NCI-H2171 treated with DMSO at 0.1 percent for 48 hours (cell line): ENCODE data around the gene TST.
"Not testable (repeated sequence)": the region's sequence is repeated elsewhere in the genome, so short reads cannot be mapped to it uniquely, and the experiment has no call there.

Experiments
- DNase-seq: peaks from one replicate; lab custom pipeline; 2025; lab: John Stamatoyannopoulos, UW

The TST gene

DNA sequence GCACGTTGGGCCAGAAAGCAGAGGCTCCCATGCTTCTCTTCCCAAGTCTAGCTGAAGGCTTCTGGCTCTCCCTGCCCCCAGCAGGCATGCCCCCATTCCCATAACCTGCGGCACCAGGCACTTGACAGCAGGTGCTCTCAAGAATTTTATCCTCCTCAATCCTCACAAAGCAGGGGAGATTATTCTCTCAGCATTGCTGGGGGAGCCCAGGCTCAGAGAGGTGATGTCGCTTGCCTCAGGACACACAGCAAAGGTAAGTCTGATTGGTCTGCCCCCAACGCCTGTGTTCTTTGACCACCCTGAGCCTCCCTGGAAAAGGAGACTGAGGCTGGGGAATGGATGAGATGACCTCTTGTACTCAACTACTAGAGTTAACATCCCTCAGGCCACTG, 4.8 kb downstream of the TST start:
- DNase-seq, result no peak

DNA sequence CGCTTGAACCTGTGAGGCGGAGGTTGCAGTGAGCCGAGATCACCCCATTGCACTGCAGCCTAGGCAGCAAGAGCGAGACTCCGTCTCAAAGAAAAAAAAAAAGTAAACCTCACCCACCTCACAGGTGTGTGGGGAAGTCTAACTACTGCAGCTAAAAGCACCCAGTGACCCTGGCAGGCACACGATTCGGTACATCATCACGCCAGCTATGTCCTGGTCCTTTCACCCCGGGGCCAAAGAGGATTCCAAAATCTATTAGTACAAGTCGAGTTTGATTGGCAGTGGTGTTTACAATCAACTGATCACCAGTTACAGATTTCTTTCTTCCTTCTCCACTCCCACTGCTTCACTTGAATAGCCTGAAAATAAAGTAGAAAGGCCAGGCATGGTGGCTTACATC, 6.3 kb downstream of the TST start:
- DNase-seq, result no peak

DNA sequence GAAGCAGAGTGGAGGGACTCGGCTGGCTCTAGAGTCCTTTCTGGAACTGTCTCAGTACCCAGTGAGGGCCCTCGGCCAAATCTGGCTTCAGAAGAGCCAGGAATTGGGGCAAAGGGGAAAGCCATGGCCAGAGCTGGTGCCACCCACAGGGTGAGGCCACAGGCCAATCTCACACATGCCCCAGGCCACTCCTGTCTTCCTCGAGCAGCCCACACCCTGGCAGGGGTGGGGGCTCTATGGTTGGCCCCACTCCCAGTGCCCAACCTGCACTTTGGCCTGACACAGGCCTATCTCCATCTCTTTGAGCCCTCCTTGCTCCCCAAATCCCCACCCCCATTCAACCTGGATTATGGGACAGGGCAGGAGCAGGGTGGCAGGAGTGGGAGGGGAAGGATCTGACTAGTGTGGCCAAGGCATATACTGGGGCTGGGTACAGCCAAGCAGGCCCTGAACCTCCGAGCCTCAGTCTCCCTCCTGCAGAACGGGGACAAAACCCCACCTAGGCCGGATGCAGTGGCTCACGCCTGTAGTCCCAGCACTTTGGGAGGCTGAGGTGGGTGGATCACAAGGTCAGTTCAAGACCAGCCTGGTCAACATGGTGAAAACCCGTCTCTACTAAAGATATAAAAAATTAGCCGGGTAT, 6.9 kb downstream of the TST start:
- no peak for DNase-seq

DNA sequence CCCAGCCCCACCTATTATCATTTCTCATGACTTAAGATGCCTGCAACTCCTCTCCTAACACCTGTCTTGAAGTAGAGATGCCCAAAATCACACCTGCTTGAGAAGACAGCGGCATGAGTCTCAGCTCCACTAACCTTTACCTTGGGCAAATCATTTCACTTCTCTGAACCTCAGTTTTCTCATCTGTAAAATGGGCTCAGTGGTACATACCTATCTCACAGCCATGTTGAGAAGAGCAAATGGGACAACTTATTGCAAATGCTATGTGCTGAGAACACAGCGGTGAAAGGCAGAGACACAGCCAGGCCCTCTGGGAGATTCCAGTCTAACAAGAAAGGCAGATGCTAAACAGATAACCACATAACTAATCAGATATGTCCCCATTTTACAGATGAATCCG, 7.8 kb downstream of the TST start:
- DNase-seq, result no peak

DNA sequence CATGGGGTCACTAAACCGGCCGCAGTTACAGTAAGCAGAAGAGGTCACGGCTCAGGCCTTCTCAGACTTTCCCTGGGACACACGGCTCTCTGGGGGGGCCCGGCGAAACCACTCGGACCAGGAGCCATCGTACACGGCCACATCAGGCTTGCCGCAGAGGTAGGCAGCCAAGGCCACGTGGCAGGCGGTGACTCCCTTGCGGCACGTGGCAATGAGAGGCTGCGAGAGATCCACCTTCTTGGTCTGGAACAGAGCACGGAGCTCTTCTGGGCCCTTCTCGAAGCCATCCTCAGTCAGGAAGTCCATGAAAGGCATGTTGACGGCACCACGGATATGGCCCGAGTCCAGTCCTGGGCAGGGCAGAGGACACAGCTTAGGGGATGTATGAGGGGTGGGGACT, 8.3 kb downstream of the TST start:
- DNase-seq, result no peak

DNA sequence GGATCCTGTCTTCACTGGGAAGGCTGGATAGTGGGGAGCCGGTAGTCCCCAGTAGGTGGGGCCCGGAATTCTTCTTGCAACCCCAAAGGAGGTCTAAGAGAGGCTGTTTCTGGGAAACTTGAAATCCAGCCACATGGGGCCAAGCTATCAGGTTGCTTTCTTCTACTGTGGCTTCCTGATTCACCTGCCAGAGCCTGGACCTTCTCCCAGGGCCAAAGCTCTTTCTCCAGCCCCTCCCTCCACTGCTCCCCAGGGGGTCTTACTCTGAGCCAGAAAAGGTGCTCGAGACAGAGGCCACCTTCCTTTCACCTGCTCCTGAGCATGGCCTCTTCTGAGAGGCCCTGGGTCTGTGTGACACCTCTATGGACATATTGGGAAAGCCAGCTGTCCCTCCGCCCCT, 9.1 kb downstream of the TST start:
- DNase-seq, result no peak

DNA sequence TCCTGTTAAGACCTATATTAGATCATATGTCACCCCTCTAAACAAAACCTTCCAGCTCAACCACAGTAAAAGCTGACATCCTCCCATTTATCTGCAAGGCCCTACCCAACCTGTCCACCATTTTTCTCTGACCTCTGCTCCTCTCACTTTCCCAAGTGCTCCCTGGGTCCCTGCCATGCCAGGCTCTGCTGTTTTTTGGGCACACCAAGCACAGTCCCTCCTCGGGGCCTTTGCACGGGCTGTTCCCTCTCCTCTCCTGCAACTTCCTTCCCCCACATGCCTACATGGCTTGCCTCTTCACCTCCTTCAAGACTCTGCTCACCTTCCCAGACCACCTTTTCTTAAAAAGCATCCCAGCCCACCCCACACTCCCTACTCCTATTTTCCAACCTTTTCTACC, 9.8 kb downstream of the TST start:
- DNase-seq, result no peak

DNA sequence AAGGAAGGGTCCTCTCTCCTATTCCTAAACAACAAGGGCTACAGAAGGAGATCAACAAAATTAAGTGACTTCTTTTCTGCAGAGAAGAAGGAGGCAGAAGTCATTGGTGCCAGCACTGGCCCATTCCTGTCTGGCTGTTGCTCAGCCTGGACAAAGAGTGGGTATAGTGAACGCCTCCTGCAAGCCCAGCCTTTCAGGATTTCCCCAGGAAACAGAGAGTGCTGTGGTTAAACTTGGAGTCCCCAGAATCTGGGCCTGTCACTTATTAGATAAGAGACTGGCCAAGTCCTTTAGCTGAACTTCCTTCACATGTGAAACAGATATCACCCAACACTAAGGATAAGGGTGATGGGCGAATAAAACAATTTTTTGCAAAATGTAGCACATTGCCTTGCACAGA, 10.9 kb downstream of the TST start:
- DNase-seq, result no peak

DNA sequence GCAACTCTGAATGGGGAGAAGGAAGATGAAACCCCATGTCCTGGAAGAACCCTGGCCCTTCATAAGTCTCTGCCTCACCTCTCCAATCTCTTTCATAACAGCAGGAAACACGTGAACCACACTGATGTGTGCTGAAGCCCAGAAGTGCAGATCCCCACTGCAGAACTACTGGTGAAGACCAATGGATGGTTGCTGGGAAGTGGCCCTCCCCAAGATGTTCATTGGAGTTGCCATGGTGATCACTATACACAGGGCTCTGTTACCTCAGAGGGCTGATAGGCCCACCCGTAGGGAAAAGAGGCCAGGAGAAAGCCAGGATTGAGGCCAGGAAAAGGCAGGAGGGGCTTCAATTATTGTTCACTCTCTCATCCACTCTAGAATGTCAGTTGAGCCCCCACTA, 11.6 kb downstream of the TST start:
- DNase-seq, result no peak

DNA sequence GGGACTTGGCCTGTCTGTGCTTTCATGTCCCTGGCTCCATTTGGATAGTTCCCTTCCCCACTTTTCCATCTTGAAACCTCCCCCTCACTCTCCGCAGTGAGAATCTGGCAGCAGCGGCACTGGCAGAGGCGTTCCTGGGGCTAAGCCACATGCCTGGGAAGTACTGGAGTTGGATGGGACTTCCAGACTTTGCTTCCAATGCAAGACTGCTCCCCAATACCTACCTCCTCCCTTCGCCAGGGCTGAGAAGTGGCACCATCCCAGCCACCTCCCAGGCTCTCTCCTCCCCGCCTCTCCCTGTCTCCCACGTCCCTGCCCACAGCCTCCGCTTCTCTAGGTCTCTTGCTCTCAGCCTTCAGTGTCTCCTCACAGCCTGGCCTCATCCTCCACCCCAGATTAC, 16.6 kb downstream of the TST start:
- no peak for DNase-seq

DNA sequence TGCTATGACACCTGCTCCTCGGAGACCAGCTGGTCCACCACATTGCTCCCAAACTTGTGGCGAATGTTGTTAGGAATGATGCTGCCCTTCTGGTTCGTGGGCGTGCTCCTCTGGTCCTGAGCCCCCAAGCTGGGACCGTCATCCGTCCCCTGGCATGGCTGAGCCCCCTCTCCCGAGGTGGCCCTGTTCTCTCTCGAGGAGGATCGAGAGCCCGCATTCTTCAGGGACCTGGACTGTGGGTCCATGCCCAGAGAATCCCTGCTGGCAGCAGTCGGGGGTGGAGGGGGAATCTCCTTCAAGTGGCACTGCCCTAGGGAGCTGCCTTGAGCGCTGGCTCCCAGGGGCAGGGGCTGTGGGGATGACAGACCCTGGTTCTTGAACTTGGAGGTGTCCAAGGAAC, 17.4 kb downstream of the TST start:
- no peak for DNase-seq

DNA sequence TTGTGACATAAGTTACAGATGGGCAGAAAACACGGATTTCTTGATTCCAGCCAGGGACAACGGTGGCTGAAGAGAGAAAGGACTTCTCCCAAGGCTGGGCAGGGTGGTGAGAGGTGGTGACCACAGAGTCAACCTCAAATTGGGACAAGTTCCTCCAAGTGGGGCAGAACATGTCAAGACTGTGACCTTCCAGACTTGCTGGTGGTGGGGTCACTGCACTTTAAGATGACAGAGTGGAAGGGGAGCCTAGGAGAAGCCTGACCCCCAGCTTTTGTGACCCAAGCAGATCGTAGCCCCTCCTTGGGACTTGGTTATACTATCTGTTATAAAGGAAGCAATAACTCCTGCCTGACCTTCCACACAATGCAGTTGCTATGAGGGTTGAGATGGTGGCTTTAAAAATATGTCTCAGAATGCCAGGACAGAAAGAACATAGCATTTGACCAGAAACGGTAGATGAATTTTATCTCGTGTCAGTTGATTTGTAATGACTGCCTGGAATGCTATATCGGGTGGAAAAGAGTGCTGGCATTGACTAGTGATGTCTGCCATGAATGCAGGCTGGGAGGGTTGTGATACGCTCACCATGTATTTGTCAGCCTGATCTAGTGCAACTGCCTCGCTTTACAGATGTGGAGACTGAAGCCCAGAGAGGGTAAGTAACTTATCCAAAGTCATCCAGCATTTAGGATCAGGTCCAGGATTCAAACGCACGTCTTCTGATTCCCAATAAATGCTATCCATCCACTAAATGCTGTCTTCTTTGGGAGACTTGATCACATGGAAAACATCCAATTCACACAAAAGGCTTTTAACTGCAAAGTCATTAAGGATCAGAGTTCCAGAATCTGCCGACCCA, 18.3 kb downstream of the TST start:
- DNase-seq, result no peak

DNA sequence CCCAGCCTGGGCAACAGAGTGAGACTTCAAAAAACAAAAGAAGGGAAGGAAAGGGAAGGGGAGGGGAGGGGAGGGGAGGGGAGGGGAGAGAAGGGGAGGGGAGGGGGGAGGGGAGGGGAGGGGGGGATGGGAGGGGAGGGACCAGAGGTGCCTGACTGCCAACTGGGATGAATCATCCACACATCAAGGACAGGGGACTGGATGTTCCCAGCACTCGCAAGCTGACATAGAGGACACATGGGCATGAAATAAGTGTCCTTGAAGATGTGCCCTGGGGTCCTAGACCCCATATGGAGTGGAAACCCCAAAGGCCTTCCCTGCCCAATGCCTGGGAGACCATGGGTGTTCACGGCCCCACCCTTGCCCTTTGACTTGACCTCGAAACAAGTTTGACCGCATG, 19.8 kb downstream of the TST start:
- DNase-seq, result no peak

DNA sequence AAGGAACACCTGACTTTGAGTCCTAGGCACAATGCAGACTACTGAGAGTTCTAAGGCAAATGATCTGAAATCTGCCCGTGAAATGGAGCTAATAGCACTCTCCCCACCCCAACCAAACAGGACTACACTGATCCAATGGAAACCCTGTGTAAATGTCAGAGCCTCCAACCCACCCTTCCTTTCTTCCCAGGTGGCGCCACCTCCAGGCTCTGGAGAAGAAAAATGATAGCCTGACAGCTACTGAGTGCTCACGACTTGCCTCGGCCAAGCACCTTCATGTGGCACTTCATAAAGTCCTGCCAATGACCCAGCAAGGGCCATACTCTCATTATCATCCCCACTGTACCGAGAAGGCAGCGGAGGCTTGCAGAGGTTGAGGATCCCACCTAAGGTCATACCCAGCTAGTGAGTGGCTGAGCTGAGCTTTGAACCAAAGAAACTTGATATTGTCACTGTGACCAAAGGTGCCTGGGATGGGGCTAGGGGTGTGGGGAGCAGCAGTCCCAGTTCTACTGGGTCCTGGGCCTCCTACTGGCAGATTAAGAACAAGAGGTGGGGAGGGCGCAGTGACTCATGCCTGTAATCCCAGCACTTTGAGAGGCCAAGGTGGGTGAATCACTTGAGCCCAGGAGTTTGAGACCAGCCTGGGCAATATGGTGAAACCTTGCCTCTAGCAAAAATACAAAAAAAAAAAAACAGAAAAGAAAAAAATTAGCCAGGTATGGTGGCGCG, 20.5 kb downstream of the TST start:
- no peak for DNase-seq

DNA sequence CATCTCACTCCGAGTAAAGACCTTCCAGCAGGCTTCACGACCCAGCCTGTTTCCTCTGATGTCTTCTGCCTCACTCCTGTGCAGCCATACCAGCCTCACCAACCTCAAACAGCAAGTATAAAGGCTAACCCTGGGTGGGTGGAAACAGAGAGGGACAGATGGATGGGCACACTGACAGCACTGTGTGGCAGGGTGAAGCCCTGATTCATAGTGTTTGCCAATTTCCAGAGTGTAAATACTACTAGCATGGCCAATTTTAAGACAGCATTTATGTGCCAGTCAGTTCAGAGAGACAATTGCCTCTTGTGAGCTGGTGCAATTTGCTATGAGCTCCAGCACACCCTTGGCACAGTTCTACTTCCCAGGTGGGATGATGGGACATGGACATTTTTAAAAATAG, 21.5 kb downstream of the TST start:
- no peak for DNase-seq

DNA sequence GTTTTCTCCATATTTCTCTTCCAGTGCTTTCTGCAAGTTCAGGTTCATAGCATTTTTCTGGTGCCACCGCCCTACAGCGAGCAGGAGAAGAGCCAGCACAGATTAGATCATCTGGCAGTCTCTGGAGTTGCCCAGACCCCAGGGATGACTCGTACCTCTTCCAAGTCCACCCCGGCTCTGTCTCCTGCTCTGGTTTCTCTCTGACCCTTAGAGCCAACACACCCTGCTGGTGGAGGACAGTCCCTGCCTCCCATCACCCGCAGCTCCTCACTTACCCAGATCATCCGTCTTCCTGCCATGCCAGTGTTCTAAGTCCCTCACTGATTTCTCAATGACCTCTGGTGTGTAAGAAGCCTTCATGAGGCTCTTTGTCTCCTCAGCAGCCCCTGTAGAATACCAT, 28.0 kb downstream of the TST start:
- no peak for DNase-seq

DNA sequence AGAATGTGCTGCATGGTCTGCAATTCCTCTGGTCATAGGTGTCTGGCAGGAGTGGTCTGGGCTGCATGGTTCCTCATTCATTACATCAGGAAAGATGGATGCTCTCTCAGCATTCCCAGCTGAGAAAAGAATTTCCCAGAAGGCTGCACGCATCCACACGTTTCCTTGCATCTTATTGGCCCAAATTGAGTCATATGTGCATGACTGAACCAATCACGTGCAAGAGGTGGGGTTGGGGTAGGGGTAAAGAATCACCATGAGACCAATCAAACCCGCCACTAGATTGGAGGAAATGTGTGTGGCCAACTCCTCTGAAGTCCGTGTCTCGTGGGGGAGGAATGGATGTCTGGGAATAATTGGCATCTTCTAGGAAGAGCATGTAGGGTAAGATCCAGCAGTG, 28.8 kb downstream of the TST start:
- DNase-seq, result no peak

DNA sequence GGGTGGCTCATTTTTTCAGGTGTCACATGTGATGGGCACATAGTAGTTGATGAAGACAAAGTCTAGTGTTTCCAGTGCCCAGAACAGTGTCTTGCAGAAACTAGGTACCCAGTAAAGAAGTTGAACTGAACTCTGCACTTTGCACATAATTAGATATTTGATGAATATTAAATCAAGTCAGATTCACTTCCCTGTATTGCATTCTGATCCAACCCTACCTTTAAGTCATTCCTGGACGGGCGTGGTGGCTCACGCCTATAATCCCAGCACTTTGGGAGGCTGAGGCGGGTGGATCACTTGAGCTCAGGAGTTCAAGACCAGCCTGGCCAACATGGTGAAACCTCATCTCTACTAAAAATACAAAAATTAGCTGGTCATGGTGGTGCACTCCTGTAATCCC, 30.2 kb downstream of the TST start:
- DNase-seq, result not testable (repeated sequence)

DNA sequence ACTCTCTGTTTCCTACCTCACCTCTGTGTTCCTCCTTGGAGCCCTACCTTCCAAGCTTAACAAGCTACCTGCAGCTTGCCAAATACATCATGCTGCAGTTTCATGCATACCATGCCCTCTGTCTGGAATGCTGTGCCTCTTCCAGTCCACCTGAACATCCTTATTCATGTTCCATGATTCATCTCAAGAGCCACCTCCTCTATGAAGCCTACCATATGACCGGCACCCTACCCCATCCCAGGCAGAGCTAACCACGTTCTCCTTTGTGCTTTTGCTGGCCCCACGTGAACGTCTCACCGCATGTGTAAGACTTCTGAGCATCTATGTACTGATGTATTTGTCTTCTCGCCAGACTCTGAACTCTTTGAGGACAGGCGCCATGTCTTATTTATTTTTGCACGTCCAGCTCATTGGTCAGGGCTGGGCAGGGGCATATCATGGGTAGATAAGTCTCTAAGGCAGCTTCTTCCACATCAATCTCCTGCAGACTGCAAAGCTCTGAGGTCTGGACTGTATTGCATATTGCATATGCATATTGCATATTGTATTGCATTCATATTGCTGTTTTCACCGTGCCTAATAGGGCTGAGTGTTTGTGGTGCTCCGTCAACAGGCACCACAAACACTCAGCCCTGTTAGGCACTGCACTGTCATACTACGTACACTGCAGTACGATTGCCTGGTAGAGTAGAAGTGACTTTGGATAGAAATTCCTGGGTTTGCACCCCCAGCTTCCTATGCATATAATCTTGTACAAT, 31.0 kb downstream of the TST start:
- no peak for DNase-seq

DNA sequence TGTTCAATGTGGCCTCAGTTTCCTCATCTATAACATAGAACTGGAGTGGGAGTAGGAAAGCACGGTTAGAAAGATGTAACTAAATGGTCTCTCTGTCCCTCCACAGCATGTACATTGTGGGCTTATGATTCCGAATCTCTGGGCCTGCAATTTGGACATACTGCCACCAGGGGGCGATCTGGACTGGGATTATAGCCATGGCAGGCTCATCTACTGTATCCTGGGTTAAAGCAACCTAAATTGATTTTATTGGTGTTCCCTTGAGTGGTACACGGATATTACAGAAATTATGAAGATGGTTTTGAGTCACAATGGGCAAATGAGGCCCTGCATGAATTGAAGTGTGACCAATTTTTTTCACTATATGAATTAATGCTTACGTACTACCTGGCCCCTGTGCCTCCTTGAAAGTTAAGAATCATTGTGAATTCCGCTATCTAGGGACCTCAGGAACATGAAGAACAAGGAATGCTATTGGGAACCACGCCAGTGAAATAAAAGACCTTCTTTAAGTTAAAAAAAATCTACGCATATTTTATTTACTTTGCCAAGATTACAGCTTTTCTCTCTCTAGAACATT, 32.9 kb downstream of the TST start:
- no peak for DNase-seq

DNA sequence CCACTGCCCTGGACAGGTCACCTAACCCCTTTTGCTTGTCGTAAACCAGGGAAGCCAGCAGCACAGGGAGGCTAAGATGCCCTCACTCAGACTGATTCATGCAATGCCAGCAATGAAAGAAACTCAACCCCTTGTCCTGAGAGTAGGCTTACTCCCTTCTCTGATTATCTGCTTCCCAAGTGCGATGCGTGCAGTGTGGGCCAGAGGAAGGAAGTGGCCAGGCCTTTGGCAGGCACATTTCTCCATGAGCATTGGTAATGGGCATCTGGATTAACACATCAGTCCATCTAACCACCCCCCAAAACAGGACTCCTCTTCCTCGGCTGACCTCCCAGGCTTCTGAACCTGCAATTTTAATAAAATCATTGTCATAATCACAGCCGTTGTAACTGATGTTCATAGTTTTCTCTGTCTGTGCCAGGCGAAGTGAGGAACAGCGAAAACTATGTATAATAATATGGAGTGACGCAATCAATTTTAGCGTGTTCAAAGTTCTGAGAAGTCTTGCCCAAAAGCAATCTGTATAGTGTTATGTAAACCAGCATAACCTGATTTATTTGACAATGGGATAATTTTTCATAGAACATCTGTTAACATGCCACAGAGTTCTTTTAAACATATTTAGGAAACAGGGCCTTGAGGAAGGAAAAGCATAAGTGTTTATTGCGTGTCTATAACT, 33.9 kb downstream of the TST start:
- DNase-seq, result no peak

DNA sequence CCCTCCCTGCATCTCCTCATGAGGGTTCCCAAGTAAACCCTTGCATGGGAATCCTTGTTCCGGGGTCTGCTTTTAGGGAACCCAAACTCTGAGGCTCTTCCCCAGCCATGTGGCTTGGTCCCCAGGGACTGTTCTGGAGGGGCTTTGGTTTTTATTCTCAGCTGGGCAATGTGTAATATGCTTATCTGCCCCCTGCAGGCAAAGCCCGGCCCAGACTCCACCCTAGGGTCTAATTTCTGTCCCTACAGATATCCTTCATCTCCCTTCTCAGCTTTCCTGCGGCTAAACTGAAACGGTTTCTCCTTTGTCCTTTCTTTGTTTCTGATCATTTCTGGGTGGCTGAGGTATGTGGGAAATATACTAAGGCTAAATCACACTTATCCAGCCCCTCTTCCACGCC, 37.1 kb downstream of the TST start:
- DNase-seq, result no peak
